GM18499 (cell line): Measurements from ENCODE around the gene LPAR3.
"Not testable (repeated sequence)": the region's sequence is repeated elsewhere in the genome, so short reads cannot be mapped to it uniquely, and the experiment has no call there.

Source experiments
- ATAC-seq: cut with Tn5 transposase; IDR thresholded peaks from one replicate; pipeline ENCODE4 v1.9.1; 2021; ENCODE audit warnings: moderate number of reproducible peaks; ENCODE audit not compliant: insufficient read depth, unreplicated experiment

LPAR3 gene

DNA sequence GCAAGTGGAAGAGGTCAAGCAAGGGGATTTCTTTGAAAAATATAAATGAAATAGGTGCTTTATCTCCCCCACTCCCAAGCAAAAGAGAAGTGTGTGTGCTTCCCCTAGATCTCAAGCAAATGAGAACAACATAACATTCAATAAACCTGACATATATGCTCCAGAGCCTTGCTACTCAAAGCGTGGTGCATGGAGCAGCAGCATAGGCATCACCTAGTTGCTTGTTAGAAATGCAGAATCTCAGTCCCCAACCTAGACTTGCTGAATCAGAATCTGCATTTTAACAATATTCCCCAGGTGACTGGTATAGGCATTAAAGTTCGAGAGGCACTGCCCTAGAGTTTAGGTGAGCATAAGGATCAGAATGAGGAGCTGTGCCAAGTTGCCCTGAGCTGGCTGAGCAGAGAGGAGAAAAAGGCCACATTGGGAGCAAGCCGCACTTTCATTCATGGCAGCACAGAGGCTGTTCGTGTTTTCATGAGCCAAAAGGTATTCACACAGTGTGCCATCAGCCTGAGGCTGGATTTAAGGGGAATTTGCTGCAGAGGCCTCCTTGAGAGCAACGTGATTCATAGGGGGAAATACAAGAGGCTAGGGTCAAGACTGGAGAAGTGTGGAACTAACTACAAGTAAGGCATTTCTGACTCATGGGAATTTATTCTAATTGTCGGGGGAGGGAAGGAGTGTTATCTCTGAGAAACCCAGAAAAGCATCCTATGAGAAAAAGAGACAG, 14.3 kb upstream of the LPAR3 start:
- ATAC-seq, result no peak

DNA sequence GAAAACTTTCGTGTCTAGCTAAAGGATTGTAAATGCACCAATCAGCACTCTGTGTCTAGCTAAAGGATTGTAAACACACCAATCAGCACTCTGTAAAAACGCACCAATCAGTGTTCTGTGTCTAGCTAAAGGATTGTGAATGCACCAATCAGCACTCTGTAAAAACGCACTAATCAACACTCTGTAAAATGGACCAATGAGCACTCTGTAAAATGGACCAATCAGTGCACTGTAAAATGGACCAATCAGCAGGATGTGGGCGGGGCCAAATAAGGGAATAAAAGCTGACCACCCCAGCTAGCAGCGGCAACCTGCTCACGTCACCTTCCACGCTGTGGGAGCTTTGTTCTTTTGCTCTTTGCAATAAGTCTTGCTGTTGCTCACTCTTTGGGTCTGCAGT, 9.7 kb upstream of the LPAR3 start:
- ATAC-seq, result not testable (repeated sequence)

DNA sequence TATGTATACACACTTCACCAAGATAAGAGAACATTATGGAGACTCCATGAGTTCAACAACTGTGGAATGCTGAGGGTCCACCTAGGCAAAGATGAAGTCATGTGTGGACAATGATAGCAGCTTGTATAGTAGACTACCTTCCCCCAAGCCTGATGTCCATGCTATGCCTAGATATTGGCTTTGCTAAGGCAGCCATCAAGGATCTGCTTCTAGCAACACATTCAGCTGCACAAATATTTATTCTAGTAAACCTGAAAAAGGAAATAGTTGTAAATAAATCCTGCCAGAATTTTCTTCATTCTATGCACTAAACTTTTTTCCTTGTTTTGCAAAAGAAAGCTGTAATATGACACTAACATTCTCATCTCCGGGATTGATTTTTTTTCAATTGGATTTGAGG, 7.0 kb upstream of the LPAR3 start:
- no peak for ATAC-seq

DNA sequence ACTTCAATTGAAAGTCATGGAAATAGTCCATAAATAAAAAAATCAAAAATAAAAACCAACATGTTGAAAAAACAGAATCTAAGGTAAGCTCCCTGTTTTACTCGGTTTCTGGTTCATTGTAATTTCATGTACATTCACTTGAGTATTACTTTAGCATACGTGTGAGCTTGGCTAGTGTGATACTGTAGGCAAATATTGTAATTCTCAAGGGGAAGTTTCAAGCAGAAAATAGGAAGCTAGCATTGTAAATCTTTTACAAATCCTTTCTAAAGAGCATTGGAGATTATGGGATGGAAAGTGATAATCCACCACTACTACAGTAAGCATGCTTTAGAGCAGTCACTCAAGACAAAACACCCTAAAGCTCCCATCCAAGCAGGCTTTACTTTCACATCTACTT, 3.3 kb upstream of the LPAR3 start:
- ATAC-seq, result no peak

DNA sequence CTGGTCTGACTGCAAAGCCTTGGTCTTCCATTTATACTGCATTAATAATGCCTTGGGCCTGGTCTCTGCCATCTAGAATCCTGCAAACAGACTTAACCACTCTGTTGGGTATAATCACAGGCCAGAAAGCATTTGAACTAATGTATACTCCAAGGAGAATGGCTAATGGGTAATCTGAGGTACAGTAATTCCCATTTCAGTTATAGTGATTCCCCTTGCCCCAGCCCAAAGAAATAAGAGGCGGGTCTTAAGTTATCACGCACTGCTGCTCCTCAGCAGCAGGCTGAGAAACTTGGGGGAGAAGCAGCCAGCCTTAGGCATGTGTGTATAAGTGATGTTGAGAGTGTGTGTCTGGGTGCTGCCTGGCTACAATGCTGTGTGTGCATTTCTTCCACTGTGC, 2.4 kb downstream of the LPAR3 start:
- no peak for ATAC-seq

DNA sequence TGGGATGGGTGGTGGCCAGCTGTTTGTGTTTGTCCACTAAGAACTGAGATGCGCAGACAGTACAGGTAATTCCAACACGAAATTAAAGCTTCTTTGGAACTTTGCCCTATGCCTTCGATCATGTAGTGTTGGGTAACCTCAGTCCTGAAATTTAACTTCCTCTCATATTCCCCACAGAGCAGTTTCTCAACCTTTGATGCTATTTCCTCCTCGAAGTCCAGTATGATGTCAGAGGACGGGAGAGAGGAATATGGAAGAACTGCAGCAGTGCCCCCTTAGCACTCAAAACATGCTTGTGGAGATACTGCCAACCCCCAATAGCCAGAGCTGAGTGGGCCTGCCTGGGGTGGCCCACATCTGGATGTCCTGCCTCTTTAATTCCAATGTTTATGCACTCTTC, 3.6 kb downstream of the LPAR3 start:
- ATAC-seq, result no peak

DNA sequence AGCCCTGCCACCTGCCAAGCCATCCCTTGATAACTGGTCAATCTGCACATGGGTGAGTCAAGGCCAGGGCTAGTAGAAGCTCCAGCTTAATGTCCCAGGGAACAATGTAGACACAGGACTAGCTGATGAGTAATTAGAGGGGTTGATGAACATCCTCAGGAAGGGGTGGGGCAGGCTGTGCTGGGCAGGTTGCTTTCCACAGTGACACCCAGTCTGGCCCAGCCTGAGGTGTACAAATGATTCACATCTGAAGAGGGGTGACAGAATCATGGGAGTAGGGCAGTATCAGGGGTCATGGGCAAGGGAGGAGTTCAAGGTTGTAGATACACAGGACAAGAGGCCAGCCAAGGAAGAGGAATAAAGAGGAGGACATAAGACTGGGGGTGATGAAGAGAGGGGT, 4.3 kb downstream of the LPAR3 start:
- no peak for ATAC-seq

DNA sequence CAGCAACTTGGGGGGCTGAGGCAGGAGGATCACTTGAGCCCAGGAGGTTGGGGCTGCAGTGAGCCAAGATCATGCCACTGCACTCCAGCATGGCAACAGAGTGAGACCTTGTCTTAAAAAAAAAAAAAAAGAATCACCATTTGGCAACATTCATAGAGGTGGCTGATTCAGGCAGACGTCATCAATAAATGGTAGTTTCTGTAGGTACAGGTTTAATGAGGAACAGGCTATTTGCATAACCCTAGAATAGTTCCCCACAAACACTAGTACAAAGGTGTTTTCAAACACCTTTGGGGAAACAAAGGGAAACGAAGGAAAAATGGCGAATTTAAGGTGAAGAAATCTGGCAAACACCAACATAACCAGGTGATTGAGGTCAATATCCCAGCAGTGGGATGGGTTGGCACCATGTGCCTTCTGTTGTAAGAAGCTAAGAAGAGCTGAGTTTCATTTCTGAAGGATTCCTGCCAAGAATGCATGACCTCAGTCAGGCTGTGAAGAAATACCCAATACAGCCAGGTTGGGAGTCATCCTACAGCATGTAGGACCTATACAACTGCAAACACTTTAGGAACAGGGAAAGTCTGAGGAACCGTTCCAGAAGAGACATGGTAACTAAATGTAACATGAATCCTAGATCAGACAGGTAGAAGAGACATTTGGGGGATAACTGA, 5.6 kb downstream of the LPAR3 start:
- ATAC-seq, result no peak

DNA sequence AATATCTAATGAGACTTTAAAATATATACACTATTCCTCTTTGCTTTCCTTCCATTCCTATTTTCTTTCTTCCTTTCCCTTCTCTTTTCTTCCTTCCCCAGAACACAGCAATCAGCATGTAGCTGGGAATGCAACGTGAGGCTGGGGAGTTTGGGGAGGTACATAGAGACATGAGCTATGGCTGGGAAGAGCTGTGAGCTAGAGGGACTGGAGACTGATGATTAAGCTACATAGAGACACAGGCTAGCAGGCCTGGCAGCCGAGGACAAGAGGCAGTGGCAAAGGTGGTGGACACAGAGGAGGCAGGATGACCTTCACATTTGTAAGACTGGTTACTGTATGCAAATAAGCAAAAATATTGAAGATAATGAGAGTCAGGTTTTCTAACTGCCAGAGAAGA, 7.5 kb downstream of the LPAR3 start:
- ATAC-seq, result no peak

DNA sequence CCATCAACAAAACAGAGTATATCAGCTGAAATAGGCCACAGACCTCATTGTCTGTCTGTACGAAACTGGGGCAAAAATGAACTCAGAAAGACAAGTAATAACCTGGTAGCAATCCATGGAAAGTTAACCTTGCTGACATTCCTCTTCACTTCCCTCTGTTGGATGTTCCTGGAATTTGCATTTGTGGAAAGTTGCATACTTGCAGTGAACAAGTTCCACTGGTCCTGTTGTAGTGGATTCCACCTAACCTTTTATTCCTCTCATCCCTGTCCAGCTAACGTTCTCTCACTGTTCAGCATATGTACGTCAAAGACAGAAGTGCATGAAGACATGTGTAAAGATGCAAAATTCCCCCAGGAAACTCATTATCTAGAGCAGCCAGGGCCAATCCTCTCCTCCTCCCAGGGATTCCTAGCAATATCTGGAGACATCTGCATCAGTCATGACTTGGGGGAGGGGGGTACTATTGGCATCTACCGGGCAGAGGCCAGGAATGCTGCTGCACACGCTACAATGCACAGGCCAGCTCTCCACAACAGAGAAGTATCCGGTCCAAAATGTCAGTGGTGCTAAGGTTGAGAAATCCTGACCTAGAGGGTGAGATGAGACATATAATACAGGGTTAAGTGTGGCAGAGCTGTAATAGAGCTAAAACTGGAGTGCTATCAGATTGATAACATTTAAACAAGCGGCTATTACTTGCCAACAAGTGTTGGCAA, 8.2 kb downstream of the LPAR3 start:
- no peak for ATAC-seq

DNA sequence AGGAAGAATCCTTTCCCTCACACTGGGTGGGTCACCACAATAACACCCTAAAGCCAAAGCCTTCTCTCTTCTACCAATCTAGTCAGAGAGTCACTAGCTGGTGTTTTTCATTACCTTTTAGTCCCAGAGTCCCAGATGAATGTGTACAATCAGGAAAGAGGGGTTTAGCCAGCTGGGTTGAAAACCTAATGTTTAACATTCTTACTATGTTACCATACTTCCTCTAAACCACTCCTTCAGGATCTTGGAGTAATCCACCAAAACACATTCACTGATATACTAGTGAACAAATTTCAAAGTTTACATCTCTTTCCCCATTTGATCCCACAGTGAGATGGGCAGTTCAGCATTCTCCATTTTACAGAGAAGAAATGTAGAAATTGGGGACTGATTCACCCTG, 9.7 kb downstream of the LPAR3 start:
- no peak for ATAC-seq

DNA sequence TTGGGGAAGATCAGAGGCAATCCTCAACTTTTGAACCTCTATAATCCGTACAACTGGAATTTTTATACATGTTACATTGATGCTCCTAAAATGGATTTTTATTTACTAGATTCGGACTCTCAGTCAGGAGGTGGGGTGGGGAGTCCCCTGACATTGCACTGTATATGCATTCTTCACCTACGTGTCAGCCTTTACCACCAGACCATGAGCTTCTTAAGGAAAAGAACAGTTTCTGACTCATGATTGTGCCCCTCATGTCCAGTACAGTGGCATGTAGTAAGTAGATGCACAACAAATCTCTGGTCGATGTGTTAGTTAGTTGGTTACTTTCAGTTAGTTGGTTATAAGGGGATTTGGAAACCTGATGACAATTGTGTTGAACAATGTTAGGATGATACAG, 15.4 kb downstream of the LPAR3 start:
- ATAC-seq, result no peak

DNA sequence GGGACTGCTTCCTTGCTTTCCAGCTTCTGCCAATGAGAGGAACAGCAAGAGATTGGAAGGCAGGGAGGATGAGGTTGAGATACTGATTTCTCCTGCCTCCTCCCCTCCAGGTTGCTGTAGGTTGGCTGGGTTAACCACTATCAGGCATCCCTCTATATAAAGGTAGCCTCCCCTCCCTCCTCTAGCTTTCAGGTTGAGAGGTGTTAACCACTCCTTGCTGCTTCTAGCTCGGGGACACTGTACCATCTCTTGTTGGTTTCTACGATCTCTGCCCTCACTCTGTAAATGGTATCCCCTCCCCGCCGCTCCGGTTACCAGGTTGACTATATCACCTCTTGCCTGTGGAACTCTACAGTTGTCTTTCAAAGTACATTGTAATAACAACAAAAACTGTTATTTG, 16.7 kb downstream of the LPAR3 start:
- ATAC-seq, result no peak

DNA sequence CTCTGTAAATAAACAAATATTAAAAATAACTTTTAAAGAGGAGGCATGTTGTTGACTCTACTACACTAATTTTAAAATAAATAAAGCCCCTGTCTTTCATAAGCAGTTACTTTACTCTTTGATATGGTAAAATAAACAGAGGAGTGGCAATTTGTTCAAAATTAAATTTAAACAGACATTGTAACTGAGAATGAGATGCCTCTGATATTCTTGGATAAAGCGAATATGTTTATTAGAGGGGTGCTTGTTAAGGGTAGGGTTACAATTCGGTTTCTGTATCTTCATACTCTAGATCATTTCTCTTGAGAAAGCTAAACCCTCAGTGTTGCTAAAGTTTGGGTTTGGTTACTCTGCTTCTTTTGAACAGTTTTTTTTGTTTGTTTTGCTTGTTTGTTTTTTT, 19.6 kb downstream of the LPAR3 start:
- no peak for ATAC-seq

DNA sequence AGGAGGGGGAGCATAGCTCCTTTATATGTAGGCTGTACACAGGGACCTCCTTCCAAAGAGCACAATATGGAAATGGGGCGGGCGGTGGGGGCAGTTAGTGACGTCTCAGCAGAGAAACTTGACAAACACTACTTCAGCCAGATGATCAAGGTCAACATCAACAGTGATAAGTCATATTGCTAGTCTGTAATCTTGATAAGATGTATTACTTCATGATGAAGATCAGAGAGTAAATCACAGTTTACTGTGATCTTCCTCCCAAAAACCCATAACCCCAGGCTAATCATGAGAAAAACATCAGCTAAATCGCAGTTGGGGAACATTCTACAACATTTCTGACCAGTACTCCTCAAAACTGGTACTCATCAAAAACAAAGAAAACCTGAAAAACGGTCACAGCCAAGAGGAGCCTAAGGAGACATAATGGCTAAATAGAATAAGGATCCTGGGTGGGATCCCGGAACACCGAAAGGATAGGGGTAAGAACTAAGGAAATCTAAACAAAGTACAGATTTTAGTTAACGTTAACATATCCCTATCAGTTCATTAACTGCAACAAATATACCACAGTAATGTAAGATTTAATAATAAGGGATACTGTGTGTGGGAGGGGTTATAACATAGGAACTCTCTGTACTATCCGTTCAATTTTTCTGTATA, 20.2 kb downstream of the LPAR3 start:
- ATAC-seq, result no peak

DNA sequence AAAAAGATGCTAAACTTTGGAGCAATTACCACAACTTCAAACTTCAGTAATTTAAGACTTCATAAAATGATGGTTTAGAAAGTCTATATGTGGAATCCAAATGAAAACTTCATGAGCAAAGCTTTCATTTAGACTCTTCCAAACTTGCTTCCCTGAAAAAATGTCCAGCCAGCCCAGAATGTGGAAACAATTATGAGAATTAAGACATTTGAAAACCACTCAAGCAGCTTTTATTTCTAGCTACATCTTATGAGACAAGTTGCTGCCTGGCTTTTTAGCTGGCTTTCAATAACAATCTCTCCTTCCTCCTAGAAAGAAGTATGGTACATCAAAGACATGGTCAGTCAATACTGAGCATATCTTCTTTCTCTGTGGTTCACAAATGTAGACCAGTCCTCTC, 21.8 kb downstream of the LPAR3 start:
- no peak for ATAC-seq

DNA sequence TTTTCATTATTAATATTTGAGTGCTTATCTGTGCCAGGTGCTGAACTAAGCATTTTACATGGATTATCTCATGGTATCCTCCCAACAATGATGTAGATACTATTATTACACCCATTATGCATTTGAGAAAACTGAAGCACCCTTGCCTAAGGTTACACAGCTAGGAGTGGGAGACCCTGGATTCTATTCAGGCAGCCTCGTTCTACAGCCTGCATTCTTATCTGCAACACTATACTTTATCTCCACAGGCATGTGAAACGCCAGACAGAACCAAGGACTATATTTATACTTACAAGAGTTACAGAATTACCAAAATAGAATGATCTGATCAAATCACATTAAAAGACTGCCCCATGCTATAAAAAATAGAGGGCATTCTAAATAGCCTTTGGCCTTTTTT, 22.4 kb downstream of the LPAR3 start:
- ATAC-seq, result no peak

DNA sequence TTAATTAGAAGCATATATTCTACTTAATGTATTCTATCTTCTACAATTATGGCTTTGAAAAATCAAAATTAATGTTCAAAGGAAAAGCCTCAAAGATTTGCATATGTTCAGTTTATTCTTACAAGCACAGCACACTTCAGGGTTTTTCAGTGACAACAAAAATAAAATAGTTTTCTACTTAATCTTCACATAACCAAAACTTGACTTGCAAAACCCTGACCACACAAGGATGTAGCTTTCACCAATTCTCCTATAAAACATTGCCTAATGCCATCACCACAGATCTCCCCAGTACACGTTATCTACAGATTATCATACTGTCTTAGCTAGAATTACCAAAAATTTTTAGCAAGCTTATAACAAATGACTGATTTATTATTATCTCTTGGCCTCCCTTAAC, 23.3 kb downstream of the LPAR3 start:
- ATAC-seq, result no peak

DNA sequence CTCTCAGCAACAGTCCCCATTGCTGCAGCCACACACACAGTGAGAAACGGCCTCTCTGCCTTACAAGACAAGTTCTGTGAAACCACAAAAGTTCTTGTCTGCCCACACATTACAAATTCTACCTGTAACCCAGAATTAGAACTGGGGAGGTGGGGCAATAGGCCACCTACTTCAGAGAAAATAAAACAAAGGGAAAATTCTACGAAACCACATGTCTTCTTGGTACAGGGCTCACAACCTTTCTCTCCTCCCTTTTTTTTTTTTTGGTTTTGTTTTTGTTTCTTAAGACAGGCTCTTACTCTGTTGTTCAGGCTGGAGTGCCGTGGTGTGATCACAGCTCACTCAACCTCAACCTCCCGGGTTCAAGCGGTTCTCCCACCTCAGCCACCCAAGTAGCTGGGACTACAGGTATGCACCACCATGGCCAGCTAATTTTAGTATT, 30.2 kb downstream of the LPAR3 start:
- peak; percentile 84 for ATAC-seq

DNA sequence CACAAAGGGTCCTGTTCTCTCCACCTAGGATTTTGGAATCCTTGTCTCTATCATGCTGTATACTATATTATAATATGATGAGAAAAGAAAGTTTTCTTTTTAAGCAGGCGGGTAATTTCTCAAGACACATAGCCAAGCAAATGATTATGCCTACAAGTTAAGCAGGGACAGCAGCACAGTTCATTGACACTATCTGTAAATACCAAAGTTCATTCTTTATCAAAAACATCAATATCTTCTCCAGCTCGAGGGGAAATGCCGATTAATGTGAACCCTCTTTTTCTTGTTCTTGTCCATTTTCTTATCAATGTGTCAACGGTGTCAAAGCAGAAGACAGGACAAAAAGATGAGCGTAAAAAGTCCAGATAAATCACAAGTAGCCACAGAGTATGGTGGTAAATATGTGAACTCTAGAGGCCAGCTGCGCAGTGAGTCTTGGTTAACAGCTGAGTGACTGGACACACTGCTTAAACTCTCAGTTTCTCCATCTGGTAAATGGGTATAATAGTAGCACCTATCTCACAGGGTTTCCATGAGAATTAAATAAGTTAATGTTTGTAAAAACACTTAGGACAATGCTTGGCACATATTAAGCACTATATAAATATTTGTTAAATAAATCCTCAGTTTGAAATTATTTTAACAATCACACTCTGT, 30.9 kb downstream of the LPAR3 start:
- ATAC-seq, result no peak

DNA sequence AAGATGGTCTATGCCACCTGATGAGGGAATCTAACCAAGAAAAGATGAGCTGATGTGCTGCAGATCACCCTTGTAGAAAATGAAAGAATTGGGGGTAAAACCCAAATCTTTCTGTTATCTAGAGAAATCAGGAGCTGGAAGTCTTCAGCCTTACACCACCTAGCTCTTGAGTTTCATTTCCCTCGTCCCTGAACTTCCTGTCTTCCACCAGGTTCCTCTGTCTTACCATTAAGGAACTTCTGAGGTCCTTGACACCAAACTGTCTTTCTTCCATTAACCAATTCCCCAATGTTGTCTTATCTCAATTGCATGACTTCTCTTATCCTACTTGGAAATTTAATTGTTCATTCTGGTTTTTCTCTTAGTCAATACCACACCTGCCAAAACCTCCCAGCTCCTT, 31.5 kb downstream of the LPAR3 start:
- no peak for ATAC-seq
